GM19324 (cell line): ENCODE measurements around the gene HSPBP1.

ENCODE experiments used
- ATAC-seq: cut with Tn5 transposase; IDR thresholded peaks from one replicate; pipeline ENCODE4 v1.9.1; 2021; ENCODE audit warnings: mild to moderate bottlenecking, moderate library complexity; ENCODE audit not compliant: unreplicated experiment, low FRiP score

HSPBP1 gene

GRCh38 chr19:55257461-55258420 is 22.2 kb downstream of the HSPBP1 start:
- no peak for ATAC-seq

- ATAC-seq = no peak
Observed at GRCh38 chr19:55256562-55257460, 23.1 kb downstream of the HSPBP1 start.

GRCh38 chr19:55255618-55256423 is 24.1 kb downstream of the HSPBP1 start:
- no peak for ATAC-seq

DNA sequence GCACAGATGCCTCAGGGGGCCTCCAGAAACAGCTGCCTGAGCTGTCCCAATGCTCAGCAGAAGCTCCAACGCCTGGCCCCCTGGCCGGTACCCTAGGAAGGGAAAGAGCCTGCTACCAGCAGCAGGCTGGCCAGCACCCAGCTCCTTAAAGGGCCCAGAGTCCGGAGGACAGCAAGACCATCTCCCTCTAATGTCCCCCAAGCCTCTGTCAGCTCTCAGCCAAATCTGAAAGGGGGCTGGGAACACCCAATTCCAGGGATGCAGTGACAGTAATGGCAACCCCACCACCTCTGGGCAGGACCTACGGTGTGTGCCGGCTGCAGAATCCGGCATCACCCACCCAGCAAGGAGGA is 25.3 kb downstream of the HSPBP1 start:
- ATAC-seq = no peak

DNA sequence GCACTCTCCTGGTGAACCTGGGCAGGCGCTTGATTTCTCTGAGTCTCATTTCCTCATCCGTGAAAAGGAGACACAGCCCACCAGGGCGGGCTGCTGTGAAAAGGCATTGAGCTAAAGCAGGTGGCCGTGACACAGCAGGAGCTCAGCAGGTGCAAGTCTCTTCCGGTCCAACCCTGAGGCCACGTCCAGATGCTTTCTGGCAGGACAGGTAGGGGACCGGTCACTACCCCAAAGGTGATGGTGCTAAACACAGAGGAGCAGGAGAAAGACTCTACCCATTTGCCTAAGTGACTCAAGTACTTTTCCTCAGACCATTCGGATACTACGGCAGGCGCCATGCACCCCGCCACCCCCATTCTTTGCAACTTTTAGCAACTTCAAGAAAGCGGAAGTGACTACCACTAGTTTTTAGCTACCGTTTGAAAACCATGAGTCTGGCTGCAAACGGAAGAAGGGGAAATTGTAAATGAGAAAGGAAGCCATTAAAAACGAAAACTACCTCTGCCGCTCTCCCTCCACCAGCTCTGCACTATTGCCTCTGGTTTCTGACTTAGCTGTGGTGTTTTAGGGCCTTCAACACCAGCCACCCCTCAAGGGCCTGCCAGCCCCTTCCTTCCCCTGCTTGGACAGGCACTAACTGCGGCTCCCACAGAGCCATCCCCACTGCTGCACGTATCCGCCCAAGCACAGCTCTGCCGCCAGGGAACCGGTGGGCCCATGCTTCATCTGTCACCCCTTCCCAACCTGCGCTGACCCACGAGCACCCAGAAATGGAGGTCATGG is 25.9 kb downstream of the HSPBP1 start:
- no peak for ATAC-seq

- no peak for ATAC-seq
Observed at GRCh38 chr19:55252760-55253663, 26.9 kb downstream of the HSPBP1 start.

GRCh38 chr19:55251341-55252081 is 28.4 kb downstream of the HSPBP1 start:
- ATAC-seq = no peak

DNA sequence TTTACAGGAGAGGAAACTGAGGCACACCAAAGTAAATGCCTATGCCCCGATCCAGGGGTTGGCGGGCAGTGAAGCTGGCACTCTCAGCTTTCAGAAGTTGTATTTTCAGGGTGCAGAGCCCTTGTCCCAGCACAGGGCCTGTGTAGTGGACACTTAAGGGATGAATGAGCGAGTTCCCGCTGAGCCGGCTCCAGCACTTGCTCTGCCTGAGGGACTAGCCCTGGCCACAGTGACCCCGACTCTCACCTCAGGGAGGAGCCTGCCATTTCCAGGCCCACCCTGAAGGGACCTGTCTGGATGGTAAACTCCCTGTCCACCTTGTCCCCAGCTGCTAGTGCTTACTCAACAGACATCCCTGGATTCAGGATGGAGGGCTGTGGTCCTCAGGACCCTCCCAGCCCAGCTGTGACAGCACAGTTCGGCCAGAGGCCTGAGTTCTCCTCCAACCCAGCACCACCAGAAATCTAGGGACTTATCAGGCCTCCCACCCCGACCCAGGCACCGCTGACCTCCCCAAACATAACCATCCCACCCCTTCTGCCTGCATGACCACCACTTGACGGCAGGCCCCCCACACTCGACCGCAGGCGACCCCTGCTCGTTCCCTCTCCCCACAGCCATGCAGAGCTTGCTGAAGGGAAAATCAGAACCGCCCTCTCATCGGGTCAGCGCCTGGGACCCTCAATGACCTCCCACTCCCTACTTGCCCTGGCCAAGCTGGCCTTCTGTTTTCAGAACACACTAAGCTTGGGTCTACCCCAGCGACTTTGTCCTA is 29.5 kb downstream of the HSPBP1 start:
- ATAC-seq = no peak

- ATAC-seq = no peak
Observed at GRCh38 chr19:55249841-55250240, 30.1 kb downstream of the HSPBP1 start.

GRCh38 chr19:55248704-55249103 is 31.2 kb downstream of the HSPBP1 start:
- ATAC-seq = no peak

GRCh38 chr19:55248166-55248675 is 31.7 kb downstream of the HSPBP1 start:
- no peak for ATAC-seq

- ATAC-seq = no peak
Observed at GRCh38 chr19:55247621-55248099, 32.2 kb downstream of the HSPBP1 start.

DNA sequence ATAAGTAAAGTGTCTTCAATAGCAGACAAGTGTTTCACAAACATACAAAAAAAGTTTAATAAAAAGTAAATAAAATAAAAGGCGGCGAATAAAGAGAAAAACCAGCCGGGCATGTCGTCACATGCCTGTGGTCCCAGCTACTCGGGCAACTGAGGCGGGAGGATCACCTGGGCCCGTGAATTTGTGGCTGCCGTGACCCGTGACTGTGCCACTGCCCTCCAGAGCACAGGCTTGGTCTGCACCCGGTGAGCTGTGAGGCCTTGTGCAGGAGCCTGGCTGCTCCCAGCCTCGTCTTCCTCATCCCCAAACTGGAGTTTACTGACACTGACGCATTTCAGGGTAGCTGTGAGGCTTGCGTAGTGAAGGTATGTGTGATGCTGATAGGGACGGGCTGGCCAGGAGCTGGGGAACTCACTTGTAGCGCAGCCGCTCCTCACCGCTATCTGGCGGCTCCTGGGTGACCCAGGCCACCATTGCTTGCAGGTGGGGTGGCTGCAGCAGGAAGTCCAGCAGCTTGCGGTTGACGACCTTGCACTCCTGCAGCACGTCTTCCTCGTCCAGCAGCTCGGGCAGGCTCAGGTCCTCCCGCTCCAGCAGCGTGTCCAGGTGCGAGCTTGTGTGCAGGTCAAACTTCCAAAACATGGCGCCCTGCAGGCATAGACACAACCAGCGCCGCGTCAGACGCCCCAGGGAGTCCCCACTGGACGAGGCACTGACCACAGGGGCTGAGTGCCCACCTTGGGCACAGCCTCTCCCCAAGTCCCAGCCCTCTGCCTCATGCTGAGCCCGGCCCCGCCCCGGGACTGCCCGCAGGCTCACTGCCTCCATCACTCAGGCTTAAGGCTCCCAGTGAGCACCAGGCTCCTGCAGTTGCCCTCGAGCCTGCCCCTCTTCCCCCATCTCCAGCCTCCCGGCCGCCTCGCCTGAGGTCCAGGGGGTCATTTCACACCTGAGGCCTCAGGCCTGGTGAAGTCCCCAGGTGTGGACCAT is 33.2 kb downstream of the HSPBP1 start:
- no peak for ATAC-seq

- no peak for ATAC-seq
Observed at GRCh38 chr19:55245236-55245904, 34.5 kb downstream of the HSPBP1 start.

GRCh38 chr19:55244004-55244680 is 35.8 kb downstream of the HSPBP1 start:
- no peak for ATAC-seq
